Body of pancreas (tissue), 4 donors: ENCODE data around the gene RIT2. TPM values are rescaled to one million over a fixed set of nuclear protein-coding genes. Genes with fewer than 3 reads are reported as not detected.

Experiments
- ATAC-seq: fragments of 150-250 bp; one replicate; pipeline ENCODE4 v1.9.1; 2016
- DNase-seq, 4 donors: peaks; one replicate each; pipeline ENCODE4 v3.0.0-alpha.2; 2019
- H3K27ac ChIP-seq, 4 donors: fragments of 200-600 bp; sonication (generic); 1 replicate in 3 of 4; 2 replicates in 1 of 4; pipeline versions ENCODE4 v1.5.1 to v1.6.1; 2016 to 2019; ENCODE audit warnings: mild to moderate bottlenecking in 1 of 4, mixed read lengths in 1 of 4, moderate library complexity in 1 of 4
- H3K27me3 ChIP-seq, 2 donors: fragments of 200-600 bp; sonication (generic); one replicate each; pipeline ENCODE4 v1.6.0; 2016; ENCODE audit warnings: mild to moderate bottlenecking in 1 of 2
- H3K36me3 ChIP-seq, 2 donors: fragments of 200-600 bp; sonication (generic); replicated peaks in 1 of 2; 2 replicates each; pipeline ENCODE4 v1.5.1; 2016; ENCODE audit warnings: low read depth in 2 of 2; ENCODE audit not compliant: insufficient read depth in 1 of 2
- H3K4me1 ChIP-seq: fragments of 200-600 bp; sonication (generic); one replicate; pipeline ENCODE4 v1.6.0; 2016
- H3K4me3 ChIP-seq, 2 donors: fragments of 200-600 bp; sonication (generic); 1 replicate in 1 of 2; 2 replicates in 1 of 2; pipeline ENCODE4 v1.5.1; 2016 to 2019
- H3K9me3 ChIP-seq, 3 donors: fragments of 200-600 bp; sonication (generic); 1 replicate in 2 of 3; 2 replicates in 1 of 3; pipeline ENCODE4 v1.5.1; 2016
- CTCF ChIP-seq, 7 experiments: fragments of 450-650 bp in 4 of 7; fragments of 200-600 bp in 3 of 7; sonication (generic) in 3 of 7; IDR thresholded peaks; one replicate each; pipeline ENCODE4 v1.5.1; 2016 to 2019; ENCODE audit warnings: antibody characterized with exemption in 7 of 7
- POLR2A ChIP-seq, 3 donors: fragments of 450-650 bp; IDR thresholded peaks; one replicate each; pipeline ENCODE4 v1.6.1; 2016; ENCODE audit warnings: antibody characterized with exemption in 3 of 3, mild to moderate bottlenecking in 2 of 3
- WGBS, 2 donors: methylation state at CpG; one replicate each; pipeline ENCODE4 v1.1.5; 2017; 5-methylcytosine and 5-hydroxymethylcytosine counted together
- intact Hi-C: fragments of 100-400 bp; cut with DNase I; formaldehyde crosslinking; loops from one replicate; pipeline ENCODE4 v1.15.1; 2023
- total RNA-seq, 2 donors: library from RNA; depleted of rRNA; stranded (reverse); fragments of >200 nt; gene quantifications; one replicate each; pipeline ENCODE4 v1.1.0, GENCODE V29; 2016

The RIT2 gene
- total RNA-seq, 2 donors from 2014 or later, result not detected

GRCh38 chr18:42941860-42942259, 173.6 kb downstream of the RIT2 start:
- H3K4me3 ChIP-seq, result no peak overlapping the region
- no peak for ATAC-seq
- intact Hi-C loops, result no loop called here
- TF ChIP-seq POLR2A (IDR thresholded peaks at IDR 0.05) (no peak), CTCF (IDR thresholded peaks at IDR 0.05) (no peak)
- DNase-seq, result no peak
- H3K4me1 ChIP-seq, result no peaks in the 10 kb centered on the region
- no peaks in the 10 kb centered on the region for H3K9me3 ChIP-seq
- H3K27ac ChIP-seq, result no peak overlapping the region
- WGBS, 2 donors, result 42 to 47% methylated on average over 2 of the region's 2 CpGs
- no peaks in the 10 kb centered on the region for H3K27me3 ChIP-seq
- no peaks in the 10 kb centered on the region for H3K36me3 ChIP-seq

GRCh38 chr18:42941021-42941420, 174.5 kb downstream of the RIT2 start:
- no peaks in the 10 kb centered on the region for H3K27me3 ChIP-seq
- H3K4me1 ChIP-seq, result no peaks in the 10 kb centered on the region
- H3K36me3 ChIP-seq, result no peaks in the 10 kb centered on the region
- DNase-seq (no peak), ATAC-seq (no peak)
- intact Hi-C loops, result no loop called here
- TF ChIP-seq POLR2A (IDR thresholded peaks at IDR 0.05), result no peak
- TF ChIP-seq CTCF (IDR thresholded peaks at IDR 0.05), result no peak
- 51% methylated on average over 2 of the region's 2 CpGs for WGBS, 2 donors
- no peak overlapping the region for H3K27ac ChIP-seq
- no peaks in the 10 kb centered on the region for H3K9me3 ChIP-seq
- no peak overlapping the region for H3K4me3 ChIP-seq

- WGBS, 2 donors, result 67 to 73% methylated on average over 2 of the region's 2 CpGs
- Histone ChIP-seq H3K27me3 (no peaks in the 10 kb centered on the region), H3K27ac (no peak overlapping the region), H3K9me3 (no peaks in the 10 kb centered on the region), H3K4me3 (no peak overlapping the region), H3K36me3 (no peaks in the 10 kb centered on the region), H3K4me1 (no peaks in the 10 kb centered on the region)
- TF ChIP-seq POLR2A (IDR thresholded peaks at IDR 0.05) (no peak), CTCF (IDR thresholded peaks at IDR 0.05) (no peak)
- DNase-seq, result no peak
- intact Hi-C loops, result no loop called here
- ATAC-seq, result no peak
Observed at GRCh38 chr18:42937436-42937835, 178.0 kb downstream of the RIT2 start.

GRCh38 chr18:42936289-42936688, 179.2 kb downstream of the RIT2 start:
- H3K4me3 ChIP-seq, result no peak overlapping the region
- 47 to 50% methylated on average over 2 of the region's 2 CpGs for WGBS, 2 donors
- DNase-seq, result no peak
- no peaks in the 10 kb centered on the region for H3K4me1 ChIP-seq
- no peaks in the 10 kb centered on the region for H3K9me3 ChIP-seq
- intact Hi-C loops, result no loop called here
- ATAC-seq, result no peak
- no peaks in the 10 kb centered on the region for H3K36me3 ChIP-seq
- H3K27me3 ChIP-seq, result no peaks in the 10 kb centered on the region
- TF ChIP-seq CTCF (IDR thresholded peaks at IDR 0.05) (no peak), POLR2A (IDR thresholded peaks at IDR 0.05) (no peak)
- no peak overlapping the region for H3K27ac ChIP-seq

- WGBS, 2 donors, result 10 to 21% methylated on average over 3 of the region's 3 CpGs
- no peak overlapping the region for H3K27ac ChIP-seq
- intact Hi-C loops, result no loop called here
- ATAC-seq (peak; percentile 47), DNase-seq (no peak)
- no peaks in the 10 kb centered on the region for H3K27me3 ChIP-seq
- no peak overlapping the region for H3K4me3 ChIP-seq
- H3K9me3 ChIP-seq, result no peaks in the 10 kb centered on the region
- TF ChIP-seq CTCF (IDR thresholded peaks at IDR 0.05) (no peak), POLR2A (IDR thresholded peaks at IDR 0.05) (no peak)
- no peaks in the 10 kb centered on the region for H3K36me3 ChIP-seq
- H3K4me1 ChIP-seq, result no peaks in the 10 kb centered on the region
Observed at GRCh38 chr18:42931491-42931890, 184.0 kb downstream of the RIT2 start.
